Left ventricle myocardium inferior (tissue), 1 donor: Measurements from ENCODE around the gene SNRPD2. TPM values are rescaled to one million over a fixed set of nuclear protein-coding genes. Genes with fewer than 3 reads are reported as not detected.
"Not testable (repeated sequence)": the region's sequence is repeated elsewhere in the genome, so short reads cannot be mapped to it uniquely, and the experiment has no call there.

Experiments
- DNase-seq: peaks from one replicate; pipeline ENCODE4 v3.0.0-alpha.2; 2020
- H3K27ac ChIP-seq: fragments of 200-600 bp; replicated peaks from 2 replicates; pipeline ENCODE4 v1.8.0; 2021
- H3K27me3 ChIP-seq: fragments of 200-600 bp; 2 replicates; pipeline ENCODE4 v1.8.0; 2021; ENCODE audit warnings: low read depth
- H3K36me3 ChIP-seq: fragments of 200-600 bp; 2 replicates; pipeline ENCODE4 v1.8.0; 2021
- H3K4me1 ChIP-seq: fragments of 200-600 bp; 2 replicates; pipeline ENCODE4 v1.8.0; 2021
- H3K4me3 ChIP-seq: fragments of 200-600 bp; 2 replicates; pipeline ENCODE4 v1.8.0; 2021; ENCODE audit warnings: mild to moderate bottlenecking, moderate library complexity
- H3K9me3 ChIP-seq: fragments of 200-600 bp; replicated peaks from 2 replicates; pipeline ENCODE4 v1.8.0; 2021
- intact Hi-C: fragments of 100-400 bp; cut with micrococcal nuclease; formaldehyde crosslinking; loops from one replicate; pipeline ENCODE4 v1.11.0; 2022
- total RNA-seq: library from RNA; stranded (reverse); fragmentation: NEBNext Ultra II Directional; extraction: Animal tissue kit (Norgen Biotek cat#: 25700); gene quantifications from one replicate; pipeline ENCODE4 v1.2.1, GENCODE V29; 2021
- TF ChIP-seq, protein P1 (sequence below): fragments of 200-600 bp; IDR thresholded peaks from 2 replicates; pipeline ENCODE4 v1.8.0; 2021; ENCODE audit warnings: antibody characterized with exemption, mild to moderate bottlenecking, borderline replicate concordance
- donor health status: DM: no; HTN: yes; CAD: no; lungs with severe emphysema.

The SNRPD2 gene
- total RNA-seq, 1 donor from 2014 or later: 249 TPM

DNA sequence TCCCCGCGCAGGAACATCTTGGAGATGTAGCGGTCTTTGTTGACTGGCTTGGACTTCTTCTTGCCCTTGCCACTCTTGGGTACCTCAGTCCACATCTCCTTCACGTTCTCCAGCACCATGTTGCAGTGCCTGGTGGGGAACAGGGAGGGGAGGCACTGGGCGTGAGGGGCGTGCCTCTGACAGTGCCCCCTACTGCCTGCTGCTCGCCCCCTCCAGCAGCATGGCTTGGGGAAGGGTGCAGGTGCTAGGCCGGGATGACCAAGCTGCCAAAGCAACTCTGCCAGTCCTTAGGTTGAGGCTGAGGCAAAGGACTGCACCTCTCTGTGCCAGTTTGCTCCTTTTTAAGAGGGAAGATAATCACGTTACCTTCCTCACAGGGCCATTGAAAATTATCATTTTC lies 4.2 kb downstream of the SNRPD2 start:
- Histone ChIP-seq H3K4me1 (peaks cover 16% of the 10 kb centered on the region), H3K36me3 (peaks cover 50% of the 10 kb centered on the region), H3K27ac (no peak overlapping the region), H3K27me3 (no peaks in the 10 kb centered on the region), H3K4me3 (no peak overlapping the region), H3K9me3 (no peaks in the 10 kb centered on the region)
- DNase-seq: no peak
- TF ChIP-seq, protein P1, sequence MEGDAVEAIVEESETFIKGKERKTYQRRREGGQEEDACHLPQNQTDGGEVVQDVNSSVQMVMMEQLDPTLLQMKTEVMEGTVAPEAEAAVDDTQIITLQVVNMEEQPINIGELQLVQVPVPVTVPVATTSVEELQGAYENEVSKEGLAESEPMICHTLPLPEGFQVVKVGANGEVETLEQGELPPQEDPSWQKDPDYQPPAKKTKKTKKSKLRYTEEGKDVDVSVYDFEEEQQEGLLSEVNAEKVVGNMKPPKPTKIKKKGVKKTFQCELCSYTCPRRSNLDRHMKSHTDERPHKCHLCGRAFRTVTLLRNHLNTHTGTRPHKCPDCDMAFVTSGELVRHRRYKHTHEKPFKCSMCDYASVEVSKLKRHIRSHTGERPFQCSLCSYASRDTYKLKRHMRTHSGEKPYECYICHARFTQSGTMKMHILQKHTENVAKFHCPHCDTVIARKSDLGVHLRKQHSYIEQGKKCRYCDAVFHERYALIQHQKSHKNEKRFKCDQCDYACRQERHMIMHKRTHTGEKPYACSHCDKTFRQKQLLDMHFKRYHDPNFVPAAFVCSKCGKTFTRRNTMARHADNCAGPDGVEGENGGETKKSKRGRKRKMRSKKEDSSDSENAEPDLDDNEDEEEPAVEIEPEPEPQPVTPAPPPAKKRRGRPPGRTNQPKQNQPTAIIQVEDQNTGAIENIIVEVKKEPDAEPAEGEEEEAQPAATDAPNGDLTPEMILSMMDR: no peak
- intact Hi-C loops: no loop called here

DNA sequence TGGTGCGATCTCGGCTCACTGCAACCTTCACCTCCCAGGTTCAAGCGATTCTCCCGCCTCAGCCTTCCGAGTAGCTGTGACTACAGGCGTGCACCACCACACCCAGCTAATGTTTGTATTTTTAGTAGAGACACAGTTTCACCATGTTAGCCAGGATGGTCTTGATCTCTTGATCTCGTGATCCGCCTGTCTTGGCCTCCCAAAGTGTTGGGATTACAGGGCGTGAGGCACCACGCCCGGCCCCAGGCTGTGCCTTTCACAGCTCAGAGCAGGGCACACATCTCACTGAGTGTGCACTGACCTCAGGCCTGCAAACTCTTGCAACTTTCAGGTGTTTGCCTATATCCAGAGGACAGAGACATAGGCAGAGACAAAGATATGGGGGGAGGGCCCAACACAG lies 6.7 kb downstream of the SNRPD2 start:
- intact Hi-C loops, DNase-seq, H3K27me3 ChIP-seq, H3K27ac ChIP-seq, H3K4me3 ChIP-seq, H3K9me3 ChIP-seq: not testable (repeated sequence)
- H3K36me3 ChIP-seq: peaks cover 50% of the 10 kb centered on the region
- peaks cover 14% of the 10 kb centered on the region for H3K4me1 ChIP-seq

DNA sequence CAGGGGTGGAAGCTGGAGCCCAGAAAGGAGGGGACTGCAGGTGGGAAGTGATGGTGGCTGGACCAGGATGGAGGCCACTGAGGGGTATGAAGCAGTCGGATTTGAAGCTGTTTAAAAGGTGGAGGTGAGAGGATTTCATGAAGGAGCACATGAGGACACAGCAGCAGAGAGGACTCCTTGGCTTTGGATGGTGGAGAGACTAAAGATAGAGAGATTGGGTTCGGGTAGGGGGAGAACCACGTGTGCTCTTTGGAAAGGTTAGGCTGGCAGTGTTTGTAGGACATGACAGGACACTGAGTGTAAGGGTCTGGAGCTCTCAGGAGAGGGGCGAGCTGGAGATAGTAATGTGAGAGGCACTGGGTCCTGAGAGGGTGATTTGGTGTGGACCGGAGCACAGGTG lies 8.8 kb downstream of the SNRPD2 start:
- H3K9me3 ChIP-seq: no peaks in the 10 kb centered on the region
- H3K27me3 ChIP-seq: peaks cover 20% of the 10 kb centered on the region
- H3K36me3 ChIP-seq: peaks cover 39% of the 10 kb centered on the region
- no peak overlapping the region for H3K4me3 ChIP-seq
- intact Hi-C loops: no loop called here
- no peak overlapping the region for H3K27ac ChIP-seq
- TF ChIP-seq, protein P1: no peak
- DNase-seq: no peak
- peaks cover 16% of the 10 kb centered on the region for H3K4me1 ChIP-seq

DNA sequence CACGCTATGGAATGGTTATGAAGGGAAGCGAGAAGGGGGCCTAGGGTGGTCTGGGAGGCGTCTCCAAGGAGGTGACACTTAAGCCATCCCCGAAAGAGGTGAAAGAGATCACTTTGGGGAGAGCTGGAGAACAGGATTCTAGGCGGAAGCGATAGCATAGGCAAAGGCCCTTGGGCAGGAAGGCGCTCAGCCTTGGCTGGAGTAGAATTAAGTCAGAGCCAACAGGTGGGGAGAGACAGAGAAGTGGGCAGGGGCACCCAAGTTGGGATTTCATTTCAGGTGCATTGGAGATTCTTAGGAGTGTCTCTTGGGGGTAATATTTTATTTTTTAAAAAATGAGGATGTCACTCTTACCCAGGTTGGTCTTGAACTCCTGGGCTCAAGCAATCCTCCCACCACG lies 9.6 kb downstream of the SNRPD2 start:
- intact Hi-C loops: no loop called here
- DNase-seq: no peak
- Histone ChIP-seq H3K9me3 (no peaks in the 10 kb centered on the region), H3K27me3 (peaks cover 28% of the 10 kb centered on the region), H3K4me1 (peaks cover 24% of the 10 kb centered on the region), H3K4me3 (peak overlapping the region; percentile 60), H3K36me3 (peaks cover 32% of the 10 kb centered on the region), H3K27ac (peak overlapping the region; percentile 77)
- TF ChIP-seq, protein P1: no peak

DNA sequence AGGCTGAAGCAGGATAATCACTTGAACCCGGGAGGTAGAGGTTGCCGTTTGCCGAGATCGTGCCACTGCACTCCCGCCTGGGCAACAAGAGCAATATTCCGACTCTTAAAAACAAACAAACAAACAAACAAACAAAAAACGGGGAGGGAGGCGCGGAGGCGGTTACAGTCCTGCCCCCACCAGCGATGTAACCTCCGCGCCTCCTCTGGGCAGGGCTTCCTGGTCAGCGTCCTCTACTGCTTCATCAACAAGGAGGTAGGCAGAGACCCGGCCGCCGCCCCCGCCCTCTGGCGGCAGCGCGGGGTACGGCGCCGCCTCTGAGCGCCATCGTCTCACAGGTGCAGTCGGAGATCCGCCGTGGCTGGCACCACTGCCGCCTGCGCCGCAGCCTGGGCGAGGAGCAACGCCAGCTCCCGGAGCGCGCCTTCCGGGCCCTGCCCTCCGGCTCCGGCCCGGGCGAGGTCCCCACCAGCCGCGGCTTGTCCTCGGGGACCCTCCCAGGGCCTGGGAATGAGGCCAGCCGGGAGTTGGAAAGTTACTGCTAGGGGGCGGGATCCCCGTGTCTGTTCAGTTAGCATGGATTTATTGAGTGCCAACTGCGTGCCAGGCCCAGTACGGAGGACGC lies 10.2 kb downstream of the SNRPD2 start:
- TF ChIP-seq, protein P1: peak; percentile 99
- intact Hi-C loops: no loop called here
- peak overlapping the region; percentile 60 for H3K4me3 ChIP-seq

DNA sequence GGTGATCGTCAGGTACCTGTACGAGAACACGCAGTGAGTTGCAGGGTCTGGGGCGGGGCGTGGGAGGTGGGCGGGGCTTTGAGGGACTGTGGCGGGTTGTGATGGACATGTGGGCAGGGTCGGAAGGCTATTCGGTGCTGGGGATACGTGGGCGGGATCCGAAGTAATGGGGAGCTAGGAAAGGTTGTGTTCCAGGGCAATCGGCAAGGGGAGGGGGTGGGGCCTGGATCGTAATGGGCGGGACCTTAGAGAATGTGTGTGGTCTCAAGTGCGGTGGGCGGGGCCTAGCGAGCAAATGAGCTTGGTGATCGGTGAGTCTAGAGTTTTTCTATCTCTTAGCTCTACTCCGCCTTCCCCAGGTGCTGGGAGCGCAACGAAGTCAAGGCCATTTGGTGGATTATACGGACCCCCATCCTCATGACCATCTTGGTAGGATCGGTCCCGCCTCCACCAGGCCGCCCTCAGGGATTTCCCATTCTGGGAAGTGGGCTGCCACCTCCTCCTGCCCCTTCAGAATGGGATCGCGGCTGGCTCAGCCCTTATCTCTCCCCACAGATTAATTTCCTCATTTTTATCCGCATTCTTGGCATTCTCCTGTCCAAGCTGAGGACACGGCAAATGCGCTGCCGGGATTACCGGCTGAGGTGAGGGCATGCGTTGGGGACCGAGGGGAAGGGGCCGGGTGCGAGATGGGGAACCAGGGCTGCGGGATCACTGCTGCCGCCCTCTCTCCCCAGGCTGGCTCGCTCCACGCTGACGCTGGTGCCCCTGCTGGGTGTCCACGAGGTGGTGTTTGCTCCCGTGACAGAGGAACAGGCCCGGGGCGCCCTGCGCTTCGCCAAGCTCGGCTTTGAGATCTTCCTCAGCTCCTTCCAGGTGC lies 14.2 kb downstream of the SNRPD2 start:
- TF ChIP-seq, protein P1: no peak
- Histone ChIP-seq H3K27ac (no peak overlapping the region), H3K36me3 (no peaks in the 10 kb centered on the region), H3K9me3 (no peaks in the 10 kb centered on the region), H3K27me3 (peaks cover 60% of the 10 kb centered on the region), H3K4me3 (peak overlapping the region; percentile 58), H3K4me1 (peaks cover 29% of the 10 kb centered on the region)
- peak; percentile 53 for DNase-seq
- intact Hi-C loops: no loop called here

More for the DNA sequence above, 10.2 kb downstream of the SNRPD2 start:
- peaks cover 34% of the 10 kb centered on the region for H3K27me3 ChIP-seq
- no peaks in the 10 kb centered on the region for H3K9me3 ChIP-seq
- peaks cover 29% of the 10 kb centered on the region for H3K4me1 ChIP-seq
- peaks cover 25% of the 10 kb centered on the region for H3K36me3 ChIP-seq
- H3K27ac ChIP-seq: peak overlapping the region; percentile 77
- DNase-seq: peak; percentile 83
